Measurements from ENCODE around the gene PRR30. TPM values are rescaled to one million over a fixed set of nuclear protein-coding genes. Genes with fewer than 3 reads are reported as not detected.

The PRR30 gene
- total and polyA plus RNA-seq, 2 donors (not counting 3 experiments of a cell fraction or from before 2014, with no cell fraction given) = not detected

GRCh38 chr2:27093430-27094352 is 45.5 kb downstream of the PRR30 start:
- no peaks in the 10 kb centered on the region for H3K9me3 ChIP-seq (replicated peaks; ENCODE audit: control insufficient read depth, insufficient read depth, low read length)
- H3K79me2 ChIP-seq (ENCODE audit: control insufficient read depth, insufficient read depth, low read length) = no peaks in the 10 kb centered on the region
- CTCF ChIA-PET = interaction anchor here (1.0 to 1.7 kb wide), 3 partner anchors 98 to 248 kb away, joined by 3 to 5 read pairs (median 4); no protein-coding TSS in a partner anchor
- no peaks in the 10 kb centered on the region for H3K4me1 ChIP-seq (ENCODE audit: control insufficient read depth, extremely low read depth, insufficient read depth, low read length)
- no peaks in the 10 kb centered on the region for H3K9me1 ChIP-seq (replicated peaks; ENCODE audit: control insufficient read depth, extremely low read depth, insufficient read depth, low read length)
- intact Hi-C loops (cut with micrococcal nuclease) = no loop called here
- H3K4me3 ChIP-seq (replicated peaks in 1 of 3; ENCODE audit: insufficient read depth in 1 of 3, low read depth in 1 of 3, low read length in 3 of 3) = no peak overlapping the region
- H4K20me1 ChIP-seq (replicated peaks; ENCODE audit: control insufficient read depth, extremely low read depth, insufficient read depth, low read length) = no peaks in the 10 kb centered on the region
- no peak overlapping the region for H2AFZ ChIP-seq (ENCODE audit: low read depth, low read length)
- H3K9ac ChIP-seq (replicated peaks; ENCODE audit: extremely low read depth, insufficient read depth, low read length) = no peak overlapping the region
- DNase-seq (ENCODE audit: low read depth, low spot score) = no peak
- BruUV-seq (replicated peaks) = no TSS peak
- H3K4me2 ChIP-seq (ENCODE audit: insufficient read depth, low read length) = no peak overlapping the region
- H3K27ac ChIP-seq (ENCODE audit: insufficient read depth, low read depth, low read length) = no peak overlapping the region
- dilution Hi-C loops (cut with MboI; ENCODE audit: extremely low pct_ligation_motif_present, low sequenced_read_pairs) = no loop called here
- H3K27me3 ChIP-seq (ENCODE audit: control insufficient read depth in 2 of 2, insufficient read depth in 2 of 2, low read length in 2 of 2) = no peaks in the 10 kb centered on the region
- H3K36me3 ChIP-seq (ENCODE audit: control insufficient read depth in 2 of 2, extremely low read depth in 1 of 2, insufficient read depth in 2 of 2, low read length in 2 of 2) = no peaks in the 10 kb centered on the region
- FAIRE-seq = no peak
- POLR2A ChIA-PET = interaction anchor here (0.6 kb wide), 1 partner anchor 155 kb away, joined by 3 read pairs; no protein-coding TSS in a partner anchor
- no peak for TF ChIP-seq MAX (IDR thresholded peaks at IDR 0.05; ENCODE audit: insufficient read depth, insufficient read length)
- TF ChIP-seq EZH2 (IDR thresholded peaks at IDR 0.05; ENCODE audit: borderline replicate concordance, low read depth, low read length, severe bottlenecking) = no peak
- no peak for TF ChIP-seq MYC (IDR thresholded peaks at IDR 0.05; ENCODE audit: low read depth, low read length)
- TF ChIP-seq CTCF (IDR thresholded peaks at IDR 0.05; ENCODE audit: extremely low read depth in 1 of 2, insufficient read depth in 1 of 2, low read depth in 1 of 2, low read length in 2 of 2) = no peak
- TF ChIP-seq FOS (IDR thresholded peaks at IDR 0.05; ENCODE audit: borderline replicate concordance, insufficient read depth, low read length) = no peak
- no peak for TF ChIP-seq POLR2AphosphoS5 (IDR thresholded peaks at IDR 0.05; ENCODE audit: insufficient read depth, low read depth, low read length)
- TF ChIP-seq GATA2 (IDR thresholded peaks at IDR 0.05; ENCODE audit: insufficient read depth, insufficient read length, low read depth, low read length) = no peak

Measured in endothelial cell of umbilical vein (primary cell).